Hematopoietic multipotent progenitor cell treated with erythropoietin and hydrocortisone succinate and interleukin-3 and kit ligand, for 15 days (in vitro differentiated cells): ENCODE data around the gene NEO1.

Experiments used
- DNase-seq: peaks from one replicate; pipeline ENCODE4 v3.0.0-alpha.2; 2015; ENCODE audit warnings: low spot score

The NEO1 gene

GRCh38 chr15:73329501-73330200, 277.4 kb downstream of the NEO1 start:
- DNase-seq, result no peak

- DNase-seq, result no peak
These were observed 278.2 kb downstream of the NEO1 start for GRCh38 chr15:73330206-73331051.

GRCh38 chr15:73331501-73331900, 279.2 kb downstream of the NEO1 start:
- no peak for DNase-seq

- DNase-seq, result no peak
These were observed 280.0 kb downstream of the NEO1 start for GRCh38 chr15:73331991-73332925.

GRCh38 chr15:73333001-73333400, 280.7 kb downstream of the NEO1 start:
- DNase-seq, result no peak

GRCh38 chr15:73334086-73334485, 281.8 kb downstream of the NEO1 start:
- DNase-seq, result no peak

GRCh38 chr15:73335026-73335425, 282.8 kb downstream of the NEO1 start:
- no peak for DNase-seq

GRCh38 chr15:73335471-73335870, 283.2 kb downstream of the NEO1 start:
- DNase-seq, result no peak

- DNase-seq, result no peak
These were observed 284.5 kb downstream of the NEO1 start for GRCh38 chr15:73336756-73337155.

- DNase-seq, result no peak
These were observed 284.9 kb downstream of the NEO1 start for GRCh38 chr15:73337187-73337586.

- DNase-seq, result no peak
These were observed 285.8 kb downstream of the NEO1 start for GRCh38 chr15:73338058-73338457.

GRCh38 chr15:73338606-73339374, 286.5 kb downstream of the NEO1 start:
- no peak for DNase-seq

- DNase-seq, result no peak
These were observed 288.4 kb downstream of the NEO1 start for GRCh38 chr15:73340502-73341192.

- no peak for DNase-seq
These were observed 289.8 kb downstream of the NEO1 start for GRCh38 chr15:73341886-73342600.

GRCh38 chr15:73344056-73344455, 291.8 kb downstream of the NEO1 start:
- DNase-seq, result no peak

GRCh38 chr15:73345658-73346057, 293.4 kb downstream of the NEO1 start:
- no peak for DNase-seq

GRCh38 chr15:73346735-73347312, 294.6 kb downstream of the NEO1 start:
- DNase-seq, result peak; percentile 18

- no peak for DNase-seq
These were observed 296.9 kb downstream of the NEO1 start for GRCh38 chr15:73349191-73349590.

GRCh38 chr15:73352082-73352481, 299.8 kb downstream of the NEO1 start:
- no peak for DNase-seq

GRCh38 chr15:73353734-73354133, 301.5 kb downstream of the NEO1 start:
- no peak for DNase-seq
